Measurements from ENCODE around the gene GPR107. TPM values are rescaled to one million over a fixed set of nuclear protein-coding genes. Genes with fewer than 3 reads are reported as not detected.

Gene GPR107
- total and polyA plus RNA-seq, 2 of the 8 experiments (the other 6 are each of a cell fraction or from before 2014, with no cell fraction given), result 19.3 to 30.7 TPM

- no peak overlapping the region for H3K23ac ChIP-seq (ENCODE audit: insufficient read length)
- no peak overlapping the region for H3K4ac ChIP-seq (replicated peaks; ENCODE audit: insufficient read length, low read depth, low read length)
- H3K79me1 ChIP-seq (ENCODE audit: low read depth, low read length), result peaks cover 7% of the 10 kb centered on the region; the same call in 1 of the 2 replicates
- no peak overlapping the region for H3K4me3 ChIP-seq (ENCODE audit: extremely low read depth in 1 of 4, insufficient read depth in 2 of 4, low read depth in 3 of 4, low read length in 4 of 4)
- no peak overlapping the region for H2AFZ ChIP-seq (ENCODE audit: low read length)
- no peak for DNase-seq (ENCODE audit: low read depth in 1 of 2, low spot score in 2 of 2)
- no peak overlapping the region for H4K8ac ChIP-seq (ENCODE audit: extremely low read depth, insufficient read depth, low read length)
- H2BK12ac ChIP-seq (ENCODE audit: low read depth, low read length), result no peak overlapping the region
- ChIA-PET POLR2A (ENCODE audit: partially characterized antibody) (no interaction called here), CTCF (ENCODE audit: partially characterized antibody) (interaction anchor here (1.7 kb wide), 2 partner anchors 12 kb away, joined by 3 to 7 read pairs; no protein-coding TSS in a partner anchor)
- no peak overlapping the region for H2BK120ac ChIP-seq (replicated peaks; ENCODE audit: low read depth, low read length)
- 75% methylated on average over 9 of the region's 9 CpGs; no CpG with 5 or more reads in 1 of the 2 experiments for WGBS, 2 experiments (ENCODE audit: extremely low coverage in 1 of 2, insufficient coverage in 1 of 2, insufficient read length in 1 of 2, insufficient replicate concordance in 2 of 2, low coverage in 1 of 2, low lambda C conversion rate in 2 of 2, missing lambda C conversion rate in 1 of 2)
- H3K27me3 ChIP-seq (replicated peaks in 1 of 4; ENCODE audit: control insufficient read depth in 3 of 4, extremely low read depth in 1 of 4, insufficient read depth in 3 of 4, low read length in 3 of 4), result no peaks in the 10 kb centered on the region
- no peak overlapping the region for H3K56ac ChIP-seq (replicated peaks; ENCODE audit: insufficient read length, low read depth, low read length)
- no peak overlapping the region for H4K5ac ChIP-seq (ENCODE audit: insufficient read length, low read depth, low read length)
- no peaks in the 10 kb centered on the region for H3K9me3 ChIP-seq (ENCODE audit: insufficient read depth in 2 of 2, low read depth in 1 of 2, low read length in 1 of 2)
- no peak overlapping the region for H2BK5ac ChIP-seq (ENCODE audit: low read depth, low read length)
- no peak overlapping the region for H3K9ac ChIP-seq (replicated peaks in 1 of 4; ENCODE audit: extremely low read depth in 1 of 4, low read depth in 3 of 4, low read length in 3 of 4)
- H3K23me2 ChIP-seq (ENCODE audit: low read depth, low read length), result no peaks in the 10 kb centered on the region
- no peak for TF ChIP-seq SP1 (IDR thresholded peaks at IDR 0.05; ENCODE audit: low read depth, low read length)
- TF ChIP-seq ASH2L (IDR thresholded peaks at IDR 0.05; ENCODE audit: low read length), result no peak
- H2BK15ac ChIP-seq (ENCODE audit: low read length), result no peak overlapping the region
- H3K79me2 ChIP-seq (ENCODE audit: control insufficient read depth in 1 of 2, insufficient read depth in 2 of 2, low read length in 2 of 2), result peaks cover 0 to 32% of the 10 kb centered on the region in 2 experiments; a peak in 2 of 4 replicates
- no peaks in the 10 kb centered on the region for H4K20me1 ChIP-seq (replicated peaks in 1 of 2; ENCODE audit: control insufficient read depth in 1 of 2, insufficient read depth in 2 of 2, low read length in 2 of 2)
- H2BK20ac ChIP-seq (ENCODE audit: low read length), result no peak overlapping the region
- no peak overlapping the region for H2AK5ac ChIP-seq (ENCODE audit: low read depth, low read length)
- no peaks in the 10 kb centered on the region for H3K36me3 ChIP-seq (ENCODE audit: control insufficient read depth in 2 of 4, insufficient read depth in 4 of 4, low read length in 3 of 4)
- H3K14ac ChIP-seq (ENCODE audit: insufficient read length), result no peak overlapping the region
- H3K27ac ChIP-seq (ENCODE audit: low read depth, low read length), result no peak overlapping the region
- FAIRE-seq, result no peak
- H3K4me1 ChIP-seq (replicated peaks in 1 of 4; ENCODE audit: control insufficient read depth in 3 of 4, insufficient read depth in 4 of 4, low read length in 3 of 4), result no peaks in the 10 kb centered on the region
- no peak overlapping the region for H3K4me2 ChIP-seq (ENCODE audit: insufficient read depth in 1 of 2, low read depth in 2 of 2, low read length in 2 of 2)
- H4K91ac ChIP-seq (replicated peaks; ENCODE audit: insufficient read length, low read length), result no peak overlapping the region
- H3K18ac ChIP-seq (ENCODE audit: extremely low read depth, low read length), result no peak overlapping the region
Measured at GRCh38 chr9:130027533-130028365, 26.0 kb upstream of the GPR107 start.
